ENCODE results near the gene FBXO4. TPM values are rescaled to one million over a fixed set of nuclear protein-coding genes. Genes with fewer than 3 reads are reported as not detected.

FBXO4 gene
- total RNA-seq, 6 experiments from 2014 or later, result 5.1 to 14.6 (median 6.3) TPM

DNA sequence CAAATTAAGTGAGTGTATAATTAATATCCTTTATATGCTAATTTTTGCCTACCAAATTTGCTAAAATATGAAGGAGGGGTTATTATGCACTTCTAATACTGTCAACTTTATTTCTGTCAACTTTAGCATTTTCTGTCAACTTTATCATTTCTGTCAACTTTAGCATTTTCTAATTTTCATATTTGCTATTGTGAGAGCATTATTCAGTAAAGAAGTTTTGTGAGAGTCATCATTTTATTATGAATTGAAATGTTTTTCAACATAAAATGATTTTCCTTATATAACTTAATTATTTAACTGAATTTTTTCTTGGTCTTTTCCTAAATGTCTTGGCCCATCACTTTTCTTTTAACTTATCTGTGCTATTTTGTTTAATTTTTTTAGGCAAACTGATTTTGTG is 58.2 kb downstream of the FBXO4 start:
- Histone ChIP-seq H3K27ac (no peak overlapping the region), H3K9me3 (no peaks in the 10 kb centered on the region), H3K4me3 (no peak overlapping the region), H3K27me3 (no peaks in the 10 kb centered on the region), H3K4me1 (no peaks in the 10 kb centered on the region), H3K36me3 (no peaks in the 10 kb centered on the region)
- ATAC-seq (no peak), DNase-seq (no peak)
- TF ChIP-seq, protein P1, sequence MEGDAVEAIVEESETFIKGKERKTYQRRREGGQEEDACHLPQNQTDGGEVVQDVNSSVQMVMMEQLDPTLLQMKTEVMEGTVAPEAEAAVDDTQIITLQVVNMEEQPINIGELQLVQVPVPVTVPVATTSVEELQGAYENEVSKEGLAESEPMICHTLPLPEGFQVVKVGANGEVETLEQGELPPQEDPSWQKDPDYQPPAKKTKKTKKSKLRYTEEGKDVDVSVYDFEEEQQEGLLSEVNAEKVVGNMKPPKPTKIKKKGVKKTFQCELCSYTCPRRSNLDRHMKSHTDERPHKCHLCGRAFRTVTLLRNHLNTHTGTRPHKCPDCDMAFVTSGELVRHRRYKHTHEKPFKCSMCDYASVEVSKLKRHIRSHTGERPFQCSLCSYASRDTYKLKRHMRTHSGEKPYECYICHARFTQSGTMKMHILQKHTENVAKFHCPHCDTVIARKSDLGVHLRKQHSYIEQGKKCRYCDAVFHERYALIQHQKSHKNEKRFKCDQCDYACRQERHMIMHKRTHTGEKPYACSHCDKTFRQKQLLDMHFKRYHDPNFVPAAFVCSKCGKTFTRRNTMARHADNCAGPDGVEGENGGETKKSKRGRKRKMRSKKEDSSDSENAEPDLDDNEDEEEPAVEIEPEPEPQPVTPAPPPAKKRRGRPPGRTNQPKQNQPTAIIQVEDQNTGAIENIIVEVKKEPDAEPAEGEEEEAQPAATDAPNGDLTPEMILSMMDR (IDR thresholded peaks at IDR 0.05), result no peak
- no peak for TF ChIP-seq POLR2A (IDR thresholded peaks at IDR 0.05)
- intact Hi-C loops (cut with DNase I), result no loop called here

DNA sequence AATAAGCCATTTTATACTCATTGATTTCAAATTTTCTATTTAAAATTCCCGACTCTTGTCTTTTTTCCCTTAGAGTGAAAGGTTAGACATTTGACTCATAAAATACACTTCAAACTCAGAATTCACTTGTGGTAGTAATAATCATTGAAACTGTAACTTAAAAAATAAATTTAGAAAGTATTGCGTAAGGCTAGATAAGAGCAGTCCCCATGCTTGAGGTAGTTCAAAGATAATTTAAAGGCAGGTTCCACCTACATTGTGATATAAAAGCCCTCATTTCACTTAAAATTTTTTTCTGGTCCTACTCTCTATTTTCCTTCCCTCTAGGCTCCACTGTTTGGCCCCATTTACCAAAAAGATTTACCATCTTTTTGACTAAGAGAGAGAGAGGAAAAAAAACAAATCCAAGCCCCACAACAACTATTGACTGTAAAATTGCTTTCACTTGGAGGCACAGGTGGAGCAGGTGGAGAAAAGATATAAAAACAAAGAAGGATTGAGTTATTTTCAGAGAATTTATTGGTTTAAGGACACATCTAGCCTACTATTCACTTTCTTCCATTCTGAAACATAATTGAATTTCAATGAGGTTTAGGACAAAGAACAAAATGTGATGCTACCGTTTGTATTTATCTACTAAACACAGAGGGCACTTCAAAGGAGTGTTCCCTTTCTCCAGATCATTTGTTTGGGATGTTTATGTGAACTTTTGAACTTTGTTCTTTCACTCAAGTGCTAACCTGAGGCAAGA is 61.0 kb downstream of the FBXO4 start:
- no peaks in the 10 kb centered on the region for H3K9me3 ChIP-seq
- TF ChIP-seq POLR2A (IDR thresholded peaks at IDR 0.05), result no peak
- TF ChIP-seq, protein P1 (IDR thresholded peaks at IDR 0.05), result no peak
- no peaks in the 10 kb centered on the region for H3K27me3 ChIP-seq
- no peak overlapping the region for H3K4me3 ChIP-seq
- intact Hi-C loops (cut with DNase I), result no loop called here
- no peaks in the 10 kb centered on the region for H3K36me3 ChIP-seq
- ATAC-seq (no peak), DNase-seq (no peak)
- no peak overlapping the region for H3K27ac ChIP-seq
- no peaks in the 10 kb centered on the region for H3K4me1 ChIP-seq
- WGBS (ENCODE audit: insufficient coverage, low coverage, low lambda C conversion rate, missing lambda C conversion rate), result 75% methylated on average over 3 of the region's 3 CpGs

Small RNAs within 50 kb of the gene (small RNA-seq; reads per million reads assigned to genes)
- 0 reads per million in 2 experiments for gene RF00019

Other genes with a start within 250 kb of the FBXO4 start
- under 1 TPM; 0.24 to 0.75 (median 0.61) TPM for gene OXCT1, start 54.9 kb upstream of the FBXO4 start, total RNA-seq
- gene RIMOC1, start 20.9 kb upstream of the FBXO4 start, total RNA-seq, result 10 to 100 TPM in 2 of 6 experiments, 1 to 10 TPM in 4; 7.6 to 15.5 (median 9.0) TPM